Thyroid gland (tissue), 4 donors: ENCODE results near the gene TMEM183A.

Experiments
- CTCF ChIP-seq, 6 experiments: fragments of 200-600 bp in 3 of 6; fragments of 450-650 bp in 3 of 6; sonication (generic) in 3 of 6; IDR thresholded peaks; one replicate each; pipeline ENCODE4 v1.5.1; 2016 to 2019; ENCODE audit warnings: antibody characterized with exemption in 6 of 6, mild to moderate bottlenecking in 2 of 6, inconsistent platforms in 1 of 6, moderate library complexity in 1 of 6
- POLR2A ChIP-seq, 2 donors: fragments of 450-650 bp; IDR thresholded peaks; one replicate each; pipeline ENCODE4 v1.6.1; 2017; ENCODE audit warnings: antibody characterized with exemption in 2 of 2, mild to moderate bottlenecking in 2 of 2, moderate library complexity in 1 of 2

DNA sequence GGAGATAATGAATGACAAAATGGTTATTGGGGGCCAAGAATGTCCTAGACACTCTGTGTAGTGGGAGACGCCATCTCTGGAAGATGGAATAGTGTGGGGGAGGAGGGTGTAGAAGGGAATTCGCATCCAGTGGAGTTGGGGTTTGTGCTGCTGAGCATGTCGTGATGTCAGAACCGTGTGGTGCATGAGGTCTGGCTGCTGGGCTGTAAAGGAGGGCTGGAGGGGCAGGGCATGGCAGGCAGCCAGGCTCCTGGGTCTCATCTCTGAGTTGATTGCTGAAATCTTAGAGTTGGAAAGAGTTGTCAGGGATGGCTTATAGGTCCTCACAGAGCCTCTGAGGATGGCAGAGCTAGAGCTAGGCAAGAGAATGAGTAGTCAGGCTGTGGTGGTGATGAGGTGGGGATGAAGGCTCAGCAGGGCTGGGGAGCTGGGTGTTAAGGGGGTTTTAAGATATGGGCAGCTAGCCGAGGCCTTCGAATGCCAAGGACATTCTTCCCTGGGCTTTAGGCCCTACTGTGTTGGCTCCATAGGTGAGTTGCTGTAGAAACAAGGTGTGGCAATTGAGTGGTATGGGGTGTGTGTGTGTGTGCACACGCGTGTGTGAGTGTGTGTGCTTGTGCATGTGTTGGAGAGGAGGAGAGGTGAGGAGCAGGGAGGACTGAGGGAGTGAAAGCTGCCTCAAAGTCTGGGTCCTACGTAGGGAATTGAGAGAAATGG is 21.1 kb downstream of the TMEM183A start:
- TF ChIP-seq CTCF (IDR thresholded peaks at IDR 0.05) (no peak), POLR2A (IDR thresholded peaks at IDR 0.05) (no peak)
